GM23338 (cell line): ENCODE results near the gene PPP1R16B. TPM values are rescaled to one million over a fixed set of nuclear protein-coding genes. Genes with fewer than 3 reads are reported as not detected.

ENCODE experiments used
- ATAC-seq: fragments of 200-7000 bp; cut with Tn5 transposase; 3 replicates; pipeline ENCODE4 v1.9.1; 2020
- DNase-seq: peaks from one replicate; pipeline ENCODE4 v3.0.0-alpha.2; 2015; ENCODE audit warnings: low spot score
- H2AFZ ChIP-seq: fragments of 200-600 bp; sonication (generic); 2 replicates; pipeline ENCODE4 v1.8.0; 2016; ENCODE audit warnings: antibody characterized with exemption, mild to moderate bottlenecking, moderate library complexity
- H3F3A ChIP-seq: fragments of 200-600 bp; sonication (generic); replicated peaks from 2 replicates; pipeline ENCODE4 v1.8.0; 2017; ENCODE audit warnings: antibody characterized with exemption, mixed run types, low read depth
- H3K27ac ChIP-seq: fragments of 200-600 bp; sonication (generic); 2 replicates; pipeline ENCODE4 v1.6.1; 2016; ENCODE audit warnings: low read depth
- H3K27me3 ChIP-seq: fragments of 200-600 bp; sonication (generic); 2 replicates; pipeline ENCODE4 v1.8.0; 2016; ENCODE audit warnings: mild to moderate bottlenecking, mixed run types, moderate library complexity; ENCODE audit not compliant: insufficient read depth
- H3K36me3 ChIP-seq: fragments of 200-600 bp; sonication (generic); 2 replicates; pipeline ENCODE4 v1.8.0; 2016; ENCODE audit warnings: mild to moderate bottlenecking; ENCODE audit not compliant: insufficient read depth
- H3K4me1 ChIP-seq: fragments of 200-600 bp; sonication (generic); 2 replicates; pipeline ENCODE4 v1.8.0; 2016; ENCODE audit warnings: mild to moderate bottlenecking, moderate library complexity; ENCODE audit not compliant: insufficient read depth
- H3K4me2 ChIP-seq: fragments of 200-600 bp; sonication (generic); 2 replicates; pipeline ENCODE4 v1.7.1; 2017; ENCODE audit warnings: mixed run types
- H3K4me3 ChIP-seq: fragments of 200-600 bp; sonication (generic); 2 replicates; pipeline ENCODE4 v1.6.1; 2016; ENCODE audit warnings: mixed run types
- H3K79me2 ChIP-seq: fragments of 200-600 bp; sonication (generic); replicated peaks from 2 replicates; pipeline ENCODE4 v1.8.0; 2017; ENCODE audit warnings: mild to moderate bottlenecking; ENCODE audit not compliant: insufficient read depth
- H3K9me2 ChIP-seq: fragments of 200-600 bp; sonication (generic); 2 replicates; pipeline ENCODE4 v1.8.0; 2017; ENCODE audit not compliant: insufficient read depth
- H4K20me1 ChIP-seq: fragments of 200-600 bp; sonication (generic); replicated peaks from 2 replicates; pipeline ENCODE4 v1.8.0; 2017; ENCODE audit warnings: mild to moderate bottlenecking; ENCODE audit not compliant: insufficient read depth
- H3K27ac Mint-ChIP-seq: 2 replicates; pipeline ENCODE4 v1.8.0; 2020; ENCODE audit warnings: inconsistent platforms, mild to moderate bottlenecking, moderate library complexity, mixed read lengths
- H3K27me3 Mint-ChIP-seq: 3 replicates; pipeline ENCODE4 v1.8.0; 2022; ENCODE audit warnings: low read depth, mild to moderate bottlenecking, moderate library complexity, mixed read lengths, inconsistent platforms; ENCODE audit not compliant: insufficient read depth, poor library complexity
- H3K36me3 Mint-ChIP-seq: 3 replicates; pipeline ENCODE4 v1.8.0; 2021; ENCODE audit warnings: low read depth, mild to moderate bottlenecking, inconsistent platforms, moderate library complexity, mixed read lengths
- H3K4me1 Mint-ChIP-seq: 3 replicates; pipeline ENCODE4 v1.8.0; 2020; ENCODE audit warnings: mild to moderate bottlenecking, inconsistent platforms, mixed read lengths
- H3K4me3 Mint-ChIP-seq: 3 replicates; pipeline ENCODE4 v1.8.0; 2021; ENCODE audit warnings: moderate library complexity, mild to moderate bottlenecking, inconsistent platforms, mixed read lengths
- H3K9me3 Mint-ChIP-seq: 3 replicates; pipeline ENCODE4 v1.8.0; 2020; ENCODE audit warnings: moderate library complexity, mild to moderate bottlenecking, inconsistent platforms, mixed read lengths
- CTCF ChIP-seq, 2 experiments: fragments of 200-600 bp in 1 of 2; sonication (generic) in 1 of 2; conservative IDR thresholded peaks; 2 replicates each; pipeline versions ENCODE4 v1.5.1 to v1.6.1; 2016 to 2017; ENCODE audit warnings: antibody characterized with exemption in 2 of 2, low read depth in 2 of 2, mild to moderate bottlenecking in 2 of 2, moderate library complexity in 1 of 2
- EZH2 ChIP-seq: fragments of 200-600 bp; sonication (generic); IDR thresholded peaks from one replicate; pipeline ENCODE4 v1.8.0; 2017; ENCODE audit warnings: antibody characterized with exemption, mild to moderate bottlenecking, low read depth; ENCODE audit not compliant: unreplicated experiment
- EZH2phosphoT487 ChIP-seq: fragments of 200-600 bp; sonication (generic); IDR thresholded peaks from one replicate; pipeline ENCODE4 v1.8.1; 2018; ENCODE audit warnings: antibody characterized with exemption; ENCODE audit not compliant: unreplicated experiment
- JUNB ChIP-seq: IDR thresholded peaks from one replicate; pipeline ENCODE4 v1.6.1; 2016; ENCODE audit warnings: antibody characterized with exemption; ENCODE audit not compliant: unreplicated experiment
- NANOG ChIP-seq: IDR thresholded peaks from 2 replicates; pipeline ENCODE4 v1.6.1; 2016; ENCODE audit warnings: antibody characterized with exemption, borderline replicate concordance
- POLR2AphosphoS5 ChIP-seq: IDR thresholded peaks from 2 replicates; pipeline ENCODE4 v1.6.1; 2016; ENCODE audit warnings: antibody characterized with exemption, low read depth
- ZNF114 ChIP-seq: fragments of 250-450 bp; sonication (Bioruptor Pico); IDR thresholded peaks from 2 replicates; pipeline ENCODE4 v1.5.0; 2020; ENCODE audit warnings: mild to moderate bottlenecking, moderate library complexity
- ZNF331 ChIP-seq: fragments of 250-450 bp; sonication (Bioruptor Pico); IDR thresholded peaks from 2 replicates; pipeline ENCODE4 v1.5.0; 2020; ENCODE audit warnings: low read depth, mild to moderate bottlenecking, moderate library complexity
- polyA plus RNA-seq: library from polyadenylated mRNA; unstranded; fragments of >200 nt; fragmentation: Nextera tagmentation; extraction: Ambion mirVana; gene quantifications from 2 replicates; pipeline ENCODE4 v1.2.1, GENCODE V29; 2016
- total RNA-seq: library from RNA; depleted of rRNA; stranded (reverse); fragments of >200 nt; shearing (Covaris generic); gene quantifications from 2 replicates; pipeline ENCODE4 v1.2.3, GENCODE V29; 2014
- TF ChIP-seq, protein P1 (sequence below): IDR thresholded peaks from one replicate; pipeline ENCODE4 v1.6.1; 2018; ENCODE audit warnings: antibody characterized with exemption; ENCODE audit not compliant: unreplicated experiment
- TF ChIP-seq, protein P2 (sequence below): fragments of 250-450 bp; sonication (Bioruptor Pico); IDR thresholded peaks from 2 replicates; pipeline ENCODE4 v1.5.0; 2020; ENCODE audit warnings: mild to moderate bottlenecking, moderate library complexity

Gene PPP1R16B
- total and polyA plus RNA-seq, 2 experiments from 2014 or later, result 1.6 to 11.5 TPM

DNA sequence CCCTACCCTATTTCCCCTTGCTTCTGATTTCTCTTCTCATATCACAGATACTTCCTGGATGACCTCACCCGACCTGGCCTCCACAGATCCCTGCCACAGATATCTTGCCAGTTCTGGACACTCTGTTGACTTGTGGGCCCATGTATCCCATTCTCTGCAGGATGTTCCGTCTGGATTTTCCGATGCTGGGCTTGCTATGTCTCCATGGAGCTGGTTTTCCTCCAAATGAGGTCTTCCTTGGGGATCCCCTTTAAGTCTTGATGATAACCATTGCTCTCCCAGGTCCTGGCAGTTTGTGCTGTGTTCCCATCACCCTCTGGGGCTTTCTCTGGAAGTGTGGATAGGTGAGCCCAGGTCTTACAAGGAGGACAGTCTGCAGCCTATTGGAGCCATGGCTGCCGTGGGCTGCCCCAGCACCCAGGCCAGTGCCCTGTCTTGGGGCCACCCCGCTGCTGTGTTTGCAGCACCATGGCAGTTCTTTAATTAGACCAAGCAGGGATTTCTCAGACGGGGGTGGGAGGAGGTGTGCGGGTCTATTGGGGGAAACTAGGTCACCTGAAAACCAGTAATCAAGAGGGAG lies 23.9 kb downstream of the PPP1R16B start (continued):
- TF ChIP-seq EZH2, result no peak
- no peak for TF ChIP-seq ZNF331
- TF ChIP-seq, protein P1, sequence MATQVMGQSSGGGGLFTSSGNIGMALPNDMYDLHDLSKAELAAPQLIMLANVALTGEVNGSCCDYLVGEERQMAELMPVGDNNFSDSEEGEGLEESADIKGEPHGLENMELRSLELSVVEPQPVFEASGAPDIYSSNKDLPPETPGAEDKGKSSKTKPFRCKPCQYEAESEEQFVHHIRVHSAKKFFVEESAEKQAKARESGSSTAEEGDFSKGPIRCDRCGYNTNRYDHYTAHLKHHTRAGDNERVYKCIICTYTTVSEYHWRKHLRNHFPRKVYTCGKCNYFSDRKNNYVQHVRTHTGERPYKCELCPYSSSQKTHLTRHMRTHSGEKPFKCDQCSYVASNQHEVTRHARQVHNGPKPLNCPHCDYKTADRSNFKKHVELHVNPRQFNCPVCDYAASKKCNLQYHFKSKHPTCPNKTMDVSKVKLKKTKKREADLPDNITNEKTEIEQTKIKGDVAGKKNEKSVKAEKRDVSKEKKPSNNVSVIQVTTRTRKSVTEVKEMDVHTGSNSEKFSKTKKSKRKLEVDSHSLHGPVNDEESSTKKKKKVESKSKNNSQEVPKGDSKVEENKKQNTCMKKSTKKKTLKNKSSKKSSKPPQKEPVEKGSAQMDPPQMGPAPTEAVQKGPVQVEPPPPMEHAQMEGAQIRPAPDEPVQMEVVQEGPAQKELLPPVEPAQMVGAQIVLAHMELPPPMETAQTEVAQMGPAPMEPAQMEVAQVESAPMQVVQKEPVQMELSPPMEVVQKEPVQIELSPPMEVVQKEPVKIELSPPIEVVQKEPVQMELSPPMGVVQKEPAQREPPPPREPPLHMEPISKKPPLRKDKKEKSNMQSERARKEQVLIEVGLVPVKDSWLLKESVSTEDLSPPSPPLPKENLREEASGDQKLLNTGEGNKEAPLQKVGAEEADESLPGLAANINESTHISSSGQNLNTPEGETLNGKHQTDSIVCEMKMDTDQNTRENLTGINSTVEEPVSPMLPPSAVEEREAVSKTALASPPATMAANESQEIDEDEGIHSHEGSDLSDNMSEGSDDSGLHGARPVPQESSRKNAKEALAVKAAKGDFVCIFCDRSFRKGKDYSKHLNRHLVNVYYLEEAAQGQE, result no peak
- no peak for TF ChIP-seq JUNB
- no peak for TF ChIP-seq ZNF114
- no peak for TF ChIP-seq NANOG
- no peak for TF ChIP-seq EZH2phosphoT487
- TF ChIP-seq CTCF (conservative IDR thresholded peaks at IDR 0.05; ENCODE audit: low read depth in 2 of 2), result no peak

DNA sequence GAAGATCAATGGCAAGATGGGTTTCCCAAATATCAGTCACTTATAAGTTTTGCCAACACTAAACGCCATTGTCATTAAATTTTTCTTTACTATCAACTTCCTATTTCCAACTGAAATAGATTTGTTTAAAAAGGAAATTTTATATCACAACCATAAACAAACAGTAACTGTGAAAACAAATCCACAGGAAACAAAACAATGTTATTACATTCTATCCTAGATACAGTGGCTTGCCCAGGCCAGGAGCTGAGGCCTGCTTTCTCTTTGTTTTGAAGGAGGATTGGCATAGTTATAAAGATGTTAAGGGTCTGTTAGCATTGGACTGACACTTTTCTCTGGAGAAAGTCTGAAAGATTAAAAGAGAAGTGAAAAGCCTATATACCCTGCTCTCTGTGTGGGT lies 24.9 kb downstream of the PPP1R16B start:
- Histone ChIP-seq H3K36me3 (peaks cover 5% of the 10 kb centered on the region; the same call in 1 of the 2 replicates), H3F3A (no peaks in the 10 kb centered on the region), H3K4me2 (no peak overlapping the region), H3K9me2 (no peaks in the 10 kb centered on the region), H3K27me3 (no peaks in the 10 kb centered on the region), H2AFZ (no peak overlapping the region), H3K4me1 (peaks cover 13% of the 10 kb centered on the region), H3K79me2 (peaks cover 6% of the 10 kb centered on the region; the same call in 1 of the 2 replicates), H3K27ac (no peak overlapping the region), H3K4me3 (no peak overlapping the region), H4K20me1 (no peaks in the 10 kb centered on the region; the same call in 1 of the 2 replicates)
- peaks cover 8% of the 10 kb centered on the region for H3K27me3 Mint-ChIP-seq
- no peak for ATAC-seq
- peaks cover 31% of the 10 kb centered on the region for H3K4me1 Mint-ChIP-seq
- H3K9me3 Mint-ChIP-seq, result no peaks in the 10 kb centered on the region
- no peaks in the 10 kb centered on the region for H3K36me3 Mint-ChIP-seq
- no peak for DNase-seq
- no peak overlapping the region; the same call in 1 of the 2 replicates for H3K27ac Mint-ChIP-seq
- H3K4me3 Mint-ChIP-seq, result no peak overlapping the region
- TF ChIP-seq ZNF331 (no peak), POLR2AphosphoS5 (no peak)
- TF ChIP-seq, protein P2, sequence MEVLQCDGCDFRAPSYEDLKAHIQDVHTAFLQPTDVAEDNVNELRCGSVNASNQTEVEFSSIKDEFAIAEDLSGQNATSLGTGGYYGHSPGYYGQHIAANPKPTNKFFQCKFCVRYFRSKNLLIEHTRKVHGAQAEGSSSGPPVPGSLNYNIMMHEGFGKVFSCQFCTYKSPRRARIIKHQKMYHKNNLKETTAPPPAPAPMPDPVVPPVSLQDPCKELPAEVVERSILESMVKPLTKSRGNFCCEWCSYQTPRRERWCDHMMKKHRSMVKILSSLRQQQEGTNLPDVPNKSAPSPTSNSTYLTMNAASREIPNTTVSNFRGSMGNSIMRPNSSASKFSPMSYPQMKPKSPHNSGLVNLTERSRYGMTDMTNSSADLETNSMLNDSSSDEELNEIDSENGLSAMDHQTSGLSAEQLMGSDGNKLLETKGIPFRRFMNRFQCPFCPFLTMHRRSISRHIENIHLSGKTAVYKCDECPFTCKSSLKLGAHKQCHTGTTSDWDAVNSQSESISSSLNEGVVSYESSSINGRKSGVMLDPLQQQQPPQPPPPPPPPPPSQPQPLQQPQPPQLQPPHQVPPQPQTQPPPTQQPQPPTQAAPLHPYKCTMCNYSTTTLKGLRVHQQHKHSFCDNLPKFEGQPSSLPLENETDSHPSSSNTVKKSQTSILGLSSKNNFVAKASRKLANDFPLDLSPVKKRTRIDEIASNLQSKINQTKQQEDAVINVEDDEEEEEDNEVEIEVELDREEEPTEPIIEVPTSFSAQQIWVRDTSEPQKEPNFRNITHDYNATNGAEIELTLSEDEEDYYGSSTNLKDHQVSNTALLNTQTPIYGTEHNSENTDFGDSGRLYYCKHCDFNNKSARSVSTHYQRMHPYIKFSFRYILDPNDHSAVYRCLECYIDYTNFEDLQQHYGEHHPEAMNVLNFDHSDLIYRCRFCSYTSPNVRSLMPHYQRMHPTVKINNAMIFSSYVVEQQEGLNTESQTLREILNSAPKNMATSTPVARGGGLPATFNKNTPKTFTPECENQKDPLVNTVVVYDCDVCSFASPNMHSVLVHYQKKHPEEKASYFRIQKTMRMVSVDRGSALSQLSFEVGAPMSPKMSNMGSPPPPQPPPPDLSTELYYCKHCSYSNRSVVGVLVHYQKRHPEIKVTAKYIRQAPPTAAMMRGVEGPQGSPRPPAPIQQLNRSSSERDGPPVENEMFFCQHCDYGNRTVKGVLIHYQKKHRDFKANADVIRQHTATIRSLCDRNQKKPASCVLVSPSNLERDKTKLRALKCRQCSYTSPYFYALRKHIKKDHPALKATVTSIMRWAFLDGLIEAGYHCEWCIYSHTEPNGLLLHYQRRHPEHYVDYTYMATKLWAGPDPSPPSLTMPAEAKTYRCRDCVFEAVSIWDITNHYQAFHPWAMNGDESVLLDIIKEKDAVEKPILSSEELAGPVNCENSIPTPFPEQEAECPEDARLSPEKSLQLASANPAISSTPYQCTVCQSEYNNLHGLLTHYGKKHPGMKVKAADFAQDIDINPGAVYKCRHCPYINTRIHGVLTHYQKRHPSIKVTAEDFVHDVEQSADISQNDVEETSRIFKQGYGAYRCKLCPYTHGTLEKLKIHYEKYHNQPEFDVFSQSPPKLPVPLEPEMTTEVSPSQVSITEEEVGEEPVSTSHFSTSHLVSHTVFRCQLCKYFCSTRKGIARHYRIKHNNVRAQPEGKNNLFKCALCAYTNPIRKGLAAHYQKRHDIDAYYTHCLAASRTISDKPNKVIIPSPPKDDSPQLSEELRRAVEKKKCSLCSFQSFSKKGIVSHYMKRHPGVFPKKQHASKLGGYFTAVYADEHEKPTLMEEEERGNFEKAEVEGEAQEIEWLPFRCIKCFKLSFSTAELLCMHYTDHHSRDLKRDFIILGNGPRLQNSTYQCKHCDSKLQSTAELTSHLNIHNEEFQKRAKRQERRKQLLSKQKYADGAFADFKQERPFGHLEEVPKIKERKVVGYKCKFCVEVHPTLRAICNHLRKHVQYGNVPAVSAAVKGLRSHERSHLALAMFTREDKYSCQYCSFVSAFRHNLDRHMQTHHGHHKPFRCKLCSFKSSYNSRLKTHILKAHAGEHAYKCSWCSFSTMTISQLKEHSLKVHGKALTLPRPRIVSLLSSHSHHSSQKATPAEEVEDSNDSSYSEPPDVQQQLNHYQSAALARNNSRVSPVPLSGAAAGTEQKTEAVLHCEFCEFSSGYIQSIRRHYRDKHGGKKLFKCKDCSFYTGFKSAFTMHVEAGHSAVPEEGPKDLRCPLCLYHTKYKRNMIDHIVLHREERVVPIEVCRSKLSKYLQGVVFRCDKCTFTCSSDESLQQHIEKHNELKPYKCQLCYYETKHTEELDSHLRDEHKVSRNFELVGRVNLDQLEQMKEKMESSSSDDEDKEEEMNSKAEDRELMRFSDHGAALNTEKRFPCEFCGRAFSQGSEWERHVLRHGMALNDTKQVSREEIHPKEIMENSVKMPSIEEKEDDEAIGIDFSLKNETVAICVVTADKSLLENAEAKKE (CRISPR knock-in tag), result no peak
- TF ChIP-seq, protein P1, result no peak
